GM23338 (cell line): ENCODE results near the gene CDCA5. TPM values are rescaled to one million over a fixed set of nuclear protein-coding genes. Genes with fewer than 3 reads are reported as not detected.

Experiments used
- ATAC-seq: fragments of 200-7000 bp; cut with Tn5 transposase; 3 replicates; pipeline ENCODE4 v1.9.1; 2020
- DNase-seq: peaks from one replicate; pipeline ENCODE4 v3.0.0-alpha.2; 2015; ENCODE audit warnings: low spot score
- H2AFZ ChIP-seq: fragments of 200-600 bp; sonication (generic); 2 replicates; pipeline ENCODE4 v1.8.0; 2016; ENCODE audit warnings: antibody characterized with exemption, mild to moderate bottlenecking, moderate library complexity
- H3F3A ChIP-seq: fragments of 200-600 bp; sonication (generic); replicated peaks from 2 replicates; pipeline ENCODE4 v1.8.0; 2017; ENCODE audit warnings: antibody characterized with exemption, mixed run types, low read depth
- H3K27ac ChIP-seq: fragments of 200-600 bp; sonication (generic); 2 replicates; pipeline ENCODE4 v1.6.1; 2016; ENCODE audit warnings: low read depth
- H3K27me3 ChIP-seq: fragments of 200-600 bp; sonication (generic); 2 replicates; pipeline ENCODE4 v1.8.0; 2016; ENCODE audit warnings: mild to moderate bottlenecking, mixed run types, moderate library complexity; ENCODE audit not compliant: insufficient read depth
- H3K36me3 ChIP-seq: fragments of 200-600 bp; sonication (generic); 2 replicates; pipeline ENCODE4 v1.8.0; 2016; ENCODE audit warnings: mild to moderate bottlenecking; ENCODE audit not compliant: insufficient read depth
- H3K4me1 ChIP-seq: fragments of 200-600 bp; sonication (generic); 2 replicates; pipeline ENCODE4 v1.8.0; 2016; ENCODE audit warnings: mild to moderate bottlenecking, moderate library complexity; ENCODE audit not compliant: insufficient read depth
- H3K4me2 ChIP-seq: fragments of 200-600 bp; sonication (generic); 2 replicates; pipeline ENCODE4 v1.7.1; 2017; ENCODE audit warnings: mixed run types
- H3K4me3 ChIP-seq: fragments of 200-600 bp; sonication (generic); 2 replicates; pipeline ENCODE4 v1.6.1; 2016; ENCODE audit warnings: mixed run types
- H3K79me2 ChIP-seq: fragments of 200-600 bp; sonication (generic); replicated peaks from 2 replicates; pipeline ENCODE4 v1.8.0; 2017; ENCODE audit warnings: mild to moderate bottlenecking; ENCODE audit not compliant: insufficient read depth
- H3K9me2 ChIP-seq: fragments of 200-600 bp; sonication (generic); 2 replicates; pipeline ENCODE4 v1.8.0; 2017; ENCODE audit not compliant: insufficient read depth
- H4K20me1 ChIP-seq: fragments of 200-600 bp; sonication (generic); replicated peaks from 2 replicates; pipeline ENCODE4 v1.8.0; 2017; ENCODE audit warnings: mild to moderate bottlenecking; ENCODE audit not compliant: insufficient read depth
- H3K27ac Mint-ChIP-seq: 2 replicates; pipeline ENCODE4 v1.8.0; 2020; ENCODE audit warnings: inconsistent platforms, mild to moderate bottlenecking, moderate library complexity, mixed read lengths
- H3K27me3 Mint-ChIP-seq: 3 replicates; pipeline ENCODE4 v1.8.0; 2022; ENCODE audit warnings: low read depth, mild to moderate bottlenecking, moderate library complexity, mixed read lengths, inconsistent platforms; ENCODE audit not compliant: insufficient read depth, poor library complexity
- H3K36me3 Mint-ChIP-seq: 3 replicates; pipeline ENCODE4 v1.8.0; 2021; ENCODE audit warnings: low read depth, mild to moderate bottlenecking, inconsistent platforms, moderate library complexity, mixed read lengths
- H3K4me1 Mint-ChIP-seq: 3 replicates; pipeline ENCODE4 v1.8.0; 2020; ENCODE audit warnings: mild to moderate bottlenecking, inconsistent platforms, mixed read lengths
- H3K4me3 Mint-ChIP-seq: 3 replicates; pipeline ENCODE4 v1.8.0; 2021; ENCODE audit warnings: moderate library complexity, mild to moderate bottlenecking, inconsistent platforms, mixed read lengths
- H3K9me3 Mint-ChIP-seq: 3 replicates; pipeline ENCODE4 v1.8.0; 2020; ENCODE audit warnings: moderate library complexity, mild to moderate bottlenecking, inconsistent platforms, mixed read lengths
- CREB1 ChIP-seq: fragments of 250-450 bp; sonication (Bioruptor Pico); IDR thresholded peaks from 2 replicates; pipeline ENCODE4 v1.5.0; 2020; ENCODE audit warnings: low read depth, mild to moderate bottlenecking, moderate library complexity
- CTCF ChIP-seq, 2 experiments: fragments of 200-600 bp in 1 of 2; sonication (generic) in 1 of 2; conservative IDR thresholded peaks; 2 replicates each; pipeline versions ENCODE4 v1.5.1 to v1.6.1; 2016 to 2017; ENCODE audit warnings: antibody characterized with exemption in 2 of 2, low read depth in 2 of 2, mild to moderate bottlenecking in 2 of 2, moderate library complexity in 1 of 2
- EZH2 ChIP-seq: fragments of 200-600 bp; sonication (generic); IDR thresholded peaks from one replicate; pipeline ENCODE4 v1.8.0; 2017; ENCODE audit warnings: antibody characterized with exemption, mild to moderate bottlenecking, low read depth; ENCODE audit not compliant: unreplicated experiment
- EZH2phosphoT487 ChIP-seq: fragments of 200-600 bp; sonication (generic); IDR thresholded peaks from one replicate; pipeline ENCODE4 v1.8.1; 2018; ENCODE audit warnings: antibody characterized with exemption; ENCODE audit not compliant: unreplicated experiment
- JUNB ChIP-seq: IDR thresholded peaks from one replicate; pipeline ENCODE4 v1.6.1; 2016; ENCODE audit warnings: antibody characterized with exemption; ENCODE audit not compliant: unreplicated experiment
- NANOG ChIP-seq: IDR thresholded peaks from 2 replicates; pipeline ENCODE4 v1.6.1; 2016; ENCODE audit warnings: antibody characterized with exemption, borderline replicate concordance
- POLR2AphosphoS5 ChIP-seq: IDR thresholded peaks from 2 replicates; pipeline ENCODE4 v1.6.1; 2016; ENCODE audit warnings: antibody characterized with exemption, low read depth
- STAT1 ChIP-seq: IDR thresholded peaks from one replicate; pipeline ENCODE4 v1.6.1; 2016; ENCODE audit warnings: antibody characterized with exemption; ENCODE audit not compliant: unreplicated experiment
- ZNF114 ChIP-seq: fragments of 250-450 bp; sonication (Bioruptor Pico); IDR thresholded peaks from 2 replicates; pipeline ENCODE4 v1.5.0; 2020; ENCODE audit warnings: mild to moderate bottlenecking, moderate library complexity
- ZNF462 ChIP-seq: fragments of 250-450 bp; sonication (Bioruptor Pico); IDR thresholded peaks from 2 replicates; pipeline ENCODE4 v1.5.0; 2020; ENCODE audit warnings: mild to moderate bottlenecking, moderate library complexity
- polyA plus RNA-seq: library from polyadenylated mRNA; unstranded; fragments of >200 nt; fragmentation: Nextera tagmentation; extraction: Ambion mirVana; gene quantifications from 2 replicates; pipeline ENCODE4 v1.2.1, GENCODE V29; 2016
- total RNA-seq: library from RNA; depleted of rRNA; stranded (reverse); fragments of >200 nt; shearing (Covaris generic); gene quantifications from 2 replicates; pipeline ENCODE4 v1.2.3, GENCODE V29; 2014

Gene CDCA5
- total and polyA plus RNA-seq, 2 experiments from 2014 or later: 53.3 to 70.9 TPM

- no peak for TF ChIP-seq CREB1
- TF ChIP-seq JUNB: no peak
- ATAC-seq: no peak
Measured at GRCh38 chr11:65043881-65044501, 39.8 kb downstream of the CDCA5 start.

GRCh38 chr11:65042891-65043290 is 40.9 kb downstream of the CDCA5 start:
- H3K36me3 Mint-ChIP-seq: peaks cover 17% of the 10 kb centered on the region
- H3K4me3 Mint-ChIP-seq: peak overlapping the region; percentile 94
- Histone ChIP-seq H3K4me3 (peak overlapping the region; percentile 87; the same call in 1 of the 2 replicates), H3K9me2 (no peaks in the 10 kb centered on the region), H3F3A (0 out of 2 replicates have a peak, but pooled peaks cover 11% of the 10 kb centered on the region), H3K36me3 (no peaks in the 10 kb centered on the region), H3K27me3 (no peaks in the 10 kb centered on the region), H3K4me1 (peaks cover 3% of the 10 kb centered on the region; the same call in 1 of the 2 replicates), H4K20me1 (peaks cover 11% of the 10 kb centered on the region), H3K27ac (no peak overlapping the region), H3K79me2 (peaks cover 18% of the 10 kb centered on the region), H3K4me2 (peak overlapping the region; percentile 91; the same call in 1 of the 2 replicates), H2AFZ (no peak overlapping the region)
- peaks cover 14% of the 10 kb centered on the region for H3K4me1 Mint-ChIP-seq
- ATAC-seq (no peak), DNase-seq (no peak)
- H3K27ac Mint-ChIP-seq: no peak overlapping the region
- H3K27me3 Mint-ChIP-seq: peaks cover 11% of the 10 kb centered on the region
- H3K9me3 Mint-ChIP-seq: no peaks in the 10 kb centered on the region
- TF ChIP-seq EZH2phosphoT487: no peak
- TF ChIP-seq ZNF114 (CRISPR knock-in tag): no peak
- no peak for TF ChIP-seq POLR2AphosphoS5
- no peak for TF ChIP-seq STAT1
- TF ChIP-seq CTCF (conservative IDR thresholded peaks at IDR 0.05; ENCODE audit: low read depth in 2 of 2): no peak
- no peak for TF ChIP-seq EZH2
- no peak for TF ChIP-seq CREB1
- no peak for TF ChIP-seq NANOG
- no peak for TF ChIP-seq ZNF462 (CRISPR knock-in tag)

More at GRCh38 chr11:65043881-65044501, 39.8 kb downstream of the CDCA5 start:
- Histone ChIP-seq H3K9me2 (no peaks in the 10 kb centered on the region), H4K20me1 (peaks cover 11% of the 10 kb centered on the region), H3K4me1 (peaks cover 3% of the 10 kb centered on the region; the same call in 1 of the 2 replicates), H3K27ac (no peak overlapping the region), H2AFZ (no peak overlapping the region), H3K36me3 (no peaks in the 10 kb centered on the region), H3K27me3 (peaks cover 7% of the 10 kb centered on the region; the same call in 1 of the 2 replicates), H3K4me3 (no peak overlapping the region), H3K79me2 (peaks cover 18% of the 10 kb centered on the region), H3F3A (0 out of 2 replicates have a peak, but pooled peaks cover 13% of the 10 kb centered on the region), H3K4me2 (no peak overlapping the region)
- H3K27me3 Mint-ChIP-seq: peaks cover 8% of the 10 kb centered on the region
- H3K4me3 Mint-ChIP-seq: no peak overlapping the region
- DNase-seq: no peak
- H3K36me3 Mint-ChIP-seq: peaks cover 17% of the 10 kb centered on the region
- no peaks in the 10 kb centered on the region for H3K9me3 Mint-ChIP-seq
- H3K27ac Mint-ChIP-seq: no peak overlapping the region
- peaks cover 17% of the 10 kb centered on the region for H3K4me1 Mint-ChIP-seq
